UCSD-AML1 (cell line): ENCODE data around the gene TDRD9.
"Not testable (repeated sequence)": the region's sequence is repeated elsewhere in the genome, so short reads cannot be mapped to it uniquely, and the experiment has no call there.

ENCODE experiments used
- DNase-seq: peaks from one replicate; lab custom pipeline; 2025; ENCODE audit not compliant: unreplicated experiment; lab: John Stamatoyannopoulos, UW

Gene TDRD9

GRCh38 chr14:103892247-103892646, 36.0 kb upstream of the TDRD9 start:
- no peak for DNase-seq

- DNase-seq: no peak
Measured at GRCh38 chr14:103894034-103894722, 34.1 kb upstream of the TDRD9 start.

- DNase-seq: no peak
Measured at GRCh38 chr14:103894723-103895059, 33.6 kb upstream of the TDRD9 start.

- DNase-seq: no peak
Measured at GRCh38 chr14:103896578-103896977, 31.7 kb upstream of the TDRD9 start.

GRCh38 chr14:103897075-103897947, 30.9 kb upstream of the TDRD9 start:
- no peak for DNase-seq

- DNase-seq: no peak
Measured at GRCh38 chr14:103898204-103898603, 30.1 kb upstream of the TDRD9 start.

- DNase-seq: no peak
Measured at GRCh38 chr14:103898711-103899110, 29.5 kb upstream of the TDRD9 start.

GRCh38 chr14:103899316-103899715, 28.9 kb upstream of the TDRD9 start:
- no peak for DNase-seq

- DNase-seq: no peak
Measured at GRCh38 chr14:103899833-103900232, 28.4 kb upstream of the TDRD9 start.

- DNase-seq: no peak
Measured at GRCh38 chr14:103904493-103905107, 23.7 kb upstream of the TDRD9 start.

GRCh38 chr14:103905842-103906456, 22.3 kb upstream of the TDRD9 start:
- DNase-seq: peak; percentile 61

GRCh38 chr14:103908580-103908979, 19.7 kb upstream of the TDRD9 start:
- DNase-seq: no peak

- DNase-seq: no peak
Measured at GRCh38 chr14:103909531-103910261, 18.6 kb upstream of the TDRD9 start.

GRCh38 chr14:103910262-103910935, 17.9 kb upstream of the TDRD9 start:
- peak; percentile 75 for DNase-seq

- DNase-seq: no peak
Measured at GRCh38 chr14:103910984-103911383, 17.3 kb upstream of the TDRD9 start.

GRCh38 chr14:103915616-103916015, 12.6 kb upstream of the TDRD9 start:
- DNase-seq: no peak

GRCh38 chr14:103916636-103917262, 11.5 kb upstream of the TDRD9 start:
- DNase-seq: no peak

- DNase-seq: peak; percentile 96
Measured at GRCh38 chr14:103920981-103921854, 7.0 kb upstream of the TDRD9 start.

- DNase-seq: not testable (repeated sequence)
Measured at GRCh38 chr14:103921855-103922200, 6.4 kb upstream of the TDRD9 start.
